Measurements from ENCODE around the gene MDH2. TPM values are rescaled to one million over a fixed set of nuclear protein-coding genes. Genes with fewer than 3 reads are reported as not detected.

The MDH2 gene
- total and polyA plus RNA-seq, 2 of the 4 experiments (the other 2 are of a cell fraction): 55.4 to 206 TPM

GRCh38 chr7:76050545-76050944 is 2.6 kb downstream of the MDH2 start:
- Histone ChIP-seq H3K4me1 (ENCODE audit: control insufficient read depth, insufficient read depth, low read length) (peaks cover 17% of the 10 kb centered on the region), H3K14ac (replicated peaks; ENCODE audit: low read depth, low read length) (no peak overlapping the region), H3K36me3 (ENCODE audit: control insufficient read depth, insufficient read depth, low read length) (peaks cover 9% of the 10 kb centered on the region), H3K9me1 (ENCODE audit: insufficient read depth, low read length) (peaks cover 28% of the 10 kb centered on the region), H2AK9ac (replicated peaks; ENCODE audit: low read depth, low read length, poor library complexity) (no peak overlapping the region), H4K20me1 (ENCODE audit: insufficient read depth, low read length) (peaks cover 56% of the 10 kb centered on the region), H2BK5ac (ENCODE audit: low read depth, low read length, poor library complexity, severe bottlenecking) (no peak overlapping the region), H3K79me1 (ENCODE audit: low read depth in 1 of 2, low read length in 2 of 2) (peaks cover 31 to 91% of the 10 kb centered on the region in 2 experiments), H3K4ac (ENCODE audit: low read depth, low read length) (no peak overlapping the region), H2BK20ac (ENCODE audit: low read depth, low read length) (no peak overlapping the region), H3K9ac (ENCODE audit: low read depth, low read length) (no peak overlapping the region), H3K4me3 (ENCODE audit: insufficient read depth, low read depth, low read length) (no peak overlapping the region), H2AFZ (replicated peaks; ENCODE audit: low read length, poor library complexity) (no peak overlapping the region), H2AK5ac (ENCODE audit: low read depth, low read length) (no peak overlapping the region), H4K8ac (ENCODE audit: low read depth in 2 of 2, low read length in 2 of 2) (no peak overlapping the region), H2BK120ac (ENCODE audit: low read depth, low read length) (no peak overlapping the region), H2BK15ac (ENCODE audit: low read depth, low read length) (no peak overlapping the region), H3K18ac (ENCODE audit: low read depth, low read length) (no peak overlapping the region), H4K91ac (ENCODE audit: insufficient read depth, low read depth, low read length) (no peak overlapping the region), H3K56ac (ENCODE audit: extremely low read depth, insufficient read depth, low read length) (no peak overlapping the region), H3K9me3 (ENCODE audit: control insufficient read depth, insufficient read depth, low read length) (no peaks in the 10 kb centered on the region), H3K4me2 (ENCODE audit: low read depth, low read length) (no peak overlapping the region), H3K27me3 (ENCODE audit: control insufficient read depth, insufficient read depth, low read length) (no peaks in the 10 kb centered on the region), H3K23ac (ENCODE audit: low read depth, low read length) (no peak overlapping the region), H4K5ac (ENCODE audit: low read depth, low read length) (no peak overlapping the region), H3K27ac (ENCODE audit: insufficient read depth, low read length) (no peak overlapping the region)
- ATAC-seq (ENCODE audit: low read depth) (no peak), DNase-seq (no peak)
- ChIA-PET POLR2A (ENCODE audit: unreplicated experiment) (interaction anchor here (0.6 kb wide), 1 partner anchor 9 kb away, joined by 3 read pairs; no protein-coding TSS in a partner anchor), CTCF (no interaction called here)
- dilution Hi-C loops (cut with HindIII; ENCODE audit: low sequenced_read_pairs, unreplicated experiment): no loop called here
- in situ Hi-C loops (cut with MboI; ENCODE audit: low sequenced_read_pairs): no loop called here
- WGBS, 2 experiments (ENCODE audit: extremely low coverage in 2 of 2, insufficient read length in 1 of 2): 100% methylated on average over 2 of the region's 5 CpGs; no CpG with 5 or more reads in 1 of the 2 experiments
- TF ChIP-seq MAFK (IDR thresholded peaks at IDR 0.05; ENCODE audit: low read depth, low read length) (no peak), RCOR1 (IDR thresholded peaks at IDR 0.05; ENCODE audit: insufficient replicate concordance, low read length) (no peak)
- intact Hi-C loops (cut with micrococcal nuclease): loop anchor here (5.0 kb wide), 1 partner anchor 82 kb away; no protein-coding TSS in a partner anchor
- BruUV-seq (replicated peaks): no TSS peak
